NB4 (cell line): Measurements from ENCODE around the gene POC1A.

Experiments used
- POLR2A ChIP-seq: IDR thresholded peaks from 2 replicates; pipeline ENCODE4 v1.6.1; 2011; ENCODE audit warnings: mild to moderate bottlenecking; ENCODE audit not compliant: insufficient read length; ENCODE audit errors: extremely low read depth
- TF ChIP-seq, protein P1 (sequence below): IDR thresholded peaks from one replicate; pipeline ENCODE4 v1.5.1; 2012; ENCODE audit warnings: low read depth, low read length
- TF ChIP-seq, protein P2 (sequence below): IDR thresholded peaks from 2 replicates; pipeline ENCODE4 v1.6.1; 2011; ENCODE audit warnings: low read depth, low read length

DNA sequence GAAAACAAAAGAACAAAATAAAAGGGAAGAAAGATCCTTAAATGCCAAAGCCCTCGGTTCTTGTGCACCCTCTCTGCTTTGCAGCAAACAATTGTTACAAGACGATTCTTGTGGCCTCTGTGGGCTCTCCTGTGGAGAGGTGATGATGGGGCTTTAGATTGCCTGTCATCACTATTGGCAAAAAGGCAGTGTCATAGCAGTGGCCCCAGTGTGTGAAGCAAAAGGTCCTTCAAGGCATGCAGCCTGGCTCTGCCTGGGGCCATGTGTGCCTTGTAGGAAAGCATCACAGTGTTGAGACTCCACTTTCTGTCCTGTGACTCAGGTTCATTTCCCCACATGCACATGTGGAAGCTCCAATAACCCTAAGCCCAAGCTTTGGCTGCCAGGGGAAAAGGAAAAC is 43.7 kb downstream of the POC1A start:
- TF ChIP-seq, protein P1, sequence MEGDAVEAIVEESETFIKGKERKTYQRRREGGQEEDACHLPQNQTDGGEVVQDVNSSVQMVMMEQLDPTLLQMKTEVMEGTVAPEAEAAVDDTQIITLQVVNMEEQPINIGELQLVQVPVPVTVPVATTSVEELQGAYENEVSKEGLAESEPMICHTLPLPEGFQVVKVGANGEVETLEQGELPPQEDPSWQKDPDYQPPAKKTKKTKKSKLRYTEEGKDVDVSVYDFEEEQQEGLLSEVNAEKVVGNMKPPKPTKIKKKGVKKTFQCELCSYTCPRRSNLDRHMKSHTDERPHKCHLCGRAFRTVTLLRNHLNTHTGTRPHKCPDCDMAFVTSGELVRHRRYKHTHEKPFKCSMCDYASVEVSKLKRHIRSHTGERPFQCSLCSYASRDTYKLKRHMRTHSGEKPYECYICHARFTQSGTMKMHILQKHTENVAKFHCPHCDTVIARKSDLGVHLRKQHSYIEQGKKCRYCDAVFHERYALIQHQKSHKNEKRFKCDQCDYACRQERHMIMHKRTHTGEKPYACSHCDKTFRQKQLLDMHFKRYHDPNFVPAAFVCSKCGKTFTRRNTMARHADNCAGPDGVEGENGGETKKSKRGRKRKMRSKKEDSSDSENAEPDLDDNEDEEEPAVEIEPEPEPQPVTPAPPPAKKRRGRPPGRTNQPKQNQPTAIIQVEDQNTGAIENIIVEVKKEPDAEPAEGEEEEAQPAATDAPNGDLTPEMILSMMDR = no peak
- TF ChIP-seq, protein P2, sequence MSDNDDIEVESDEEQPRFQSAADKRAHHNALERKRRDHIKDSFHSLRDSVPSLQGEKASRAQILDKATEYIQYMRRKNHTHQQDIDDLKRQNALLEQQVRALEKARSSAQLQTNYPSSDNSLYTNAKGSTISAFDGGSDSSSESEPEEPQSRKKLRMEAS = no peak
- no peak for TF ChIP-seq POLR2A
